Adrenal gland (tissue), 12 donors: ENCODE results near the gene GLIS1. TPM values are rescaled to one million over a fixed set of nuclear protein-coding genes. Genes with fewer than 3 reads are reported as not detected.

Source experiments
- DNase-seq, 7 donors: peaks; one replicate each; pipeline ENCODE4 v3.0.0-alpha.2; 2019 to 2020
- H3K27ac ChIP-seq, 5 donors: fragments of 200-600 bp; sonication (generic) in 4 of 5; 1 replicate in 3 of 5; 2 replicates in 2 of 5; pipeline versions ENCODE4 v1.5.1 to v1.8.0; 2016 to 2020; ENCODE audit warnings: mild to moderate bottlenecking in 1 of 5
- H3K27me3 ChIP-seq: fragments of 200-600 bp; 2 replicates; pipeline ENCODE4 v1.8.0; 2021
- H3K36me3 ChIP-seq, 2 donors: fragments of 200-600 bp; replicated peaks in 1 of 2; 1 replicate in 1 of 2; 2 replicates in 1 of 2; pipeline versions ENCODE4 v1.5.1 to v1.8.0; 2018 to 2022
- H3K4me1 ChIP-seq, 2 donors: fragments of 200-600 bp; replicated peaks in 1 of 2; 1 replicate in 1 of 2; 2 replicates in 1 of 2; pipeline versions ENCODE4 v1.5.1 to v1.8.0; 2018 to 2021
- H3K4me3 ChIP-seq, 4 donors: fragments of 200-600 bp; sonication (generic) in 3 of 4; one replicate each; pipeline ENCODE4 v1.5.1; 2016 to 2018
- H3K9me3 ChIP-seq, 3 donors: fragments of 200-600 bp; sonication (generic) in 1 of 3; replicated peaks in 1 of 3; 1 replicate in 2 of 3; 2 replicates in 1 of 3; pipeline versions ENCODE4 v1.5.1 to v1.8.0; 2016 to 2021
- CTCF ChIP-seq, 6 experiments: fragments of 450-650 bp in 4 of 6; fragments of 200-600 bp in 2 of 6; sonication (generic) in 1 of 6; IDR thresholded peaks; 1 replicate in 5 of 6; 2 replicates in 1 of 6; pipeline versions ENCODE4 v1.5.1 to v1.8.0; 2016 to 2021; ENCODE audit warnings: antibody characterized with exemption in 6 of 6, mild to moderate bottlenecking in 2 of 6, moderate library complexity in 1 of 6
- POLR2A ChIP-seq, 2 donors: fragments of 450-650 bp; IDR thresholded peaks; one replicate each; pipeline ENCODE4 v1.6.1; 2017; ENCODE audit warnings: antibody characterized with exemption in 2 of 2, mild to moderate bottlenecking in 2 of 2, moderate library complexity in 1 of 2
- WGBS, 4 donors: extraction: QIAGEN DNeasy Blood & Tissue Kit in 2 of 4; methylation state at CpG; one replicate each; pipeline versions ENCODE4 v1.1.5 to v1.1.7; 2013 to 2017; 5-methylcytosine and 5-hydroxymethylcytosine counted together
- intact Hi-C, 2 donors: fragments of 100-400 bp; cut with DNase I; formaldehyde crosslinking; loops; one replicate each; pipeline versions ENCODE4 v1.14.1 to v1.15.0; 2022 to 2023
- polyA plus RNA-seq, 3 donors: library from polyadenylated mRNA; stranded (reverse); fragments of 200-250 nt in 2 of 3; fragments of 350-450 nt in 1 of 3; fragmentation: Illumina TruSeq in 1 of 3; extraction: RNeasy Lipid Tissue Mini Kit (QIAGEN cat#74804) in 1 of 3; gene quantifications; one replicate each; pipeline ENCODE4 v1.2.3, GENCODE V29; 2013 to 2014
- total RNA-seq, 9 donors: library from RNA; depleted of rRNA in 4 of 9; stranded (reverse); fragments of >200 nt in 4 of 9; fragments of 120-200 nt in 1 of 9; fragmentation: NEBNext Ultra II Directional in 1 of 9; extraction: Animal tissue kit (Norgen Biotek cat#: 25700) in 1 of 9; gene quantifications; one replicate each; pipeline versions ENCODE4 v1.1.0 to v1.2.4, GENCODE V29; 2013 to 2023
- donor health status: healthy with polysubstance abuse.
- donor health status: Bipolar disorder and iron deficiency.
- donor health status: DM: yes; HTN: yes; CAD: no.
- donor health status: DM: no; HTN: no; CAD: no.
- donor health status: DM: no; HTN: no; CAD: no.
- donor health status: DM: yes; HTN: yes; CAD: no.

Gene GLIS1
- total and polyA plus RNA-seq, 12 donors, result 0.08 to 0.37 (median 0.14) TPM; not detected in 6

GRCh38 chr1:53731043-53731600 lies 7.8 kb downstream of the GLIS1 start:
- H3K27me3 ChIP-seq, result no peaks in the 10 kb centered on the region
- no peaks in the 10 kb centered on the region for H3K4me1 ChIP-seq
- no peak overlapping the region for H3K4me3 ChIP-seq
- no peak overlapping the region for H3K27ac ChIP-seq
- 78 to 96% (median 90%) methylated on average over 6 to 10 of the region's 10 CpGs for WGBS, 4 donors
- H3K36me3 ChIP-seq, result no peaks in the 10 kb centered on the region
- DNase-seq, result no peak
- no peak for TF ChIP-seq POLR2A (IDR thresholded peaks at IDR 0.05)
- no peak for TF ChIP-seq CTCF (IDR thresholded peaks at IDR 0.05)
- intact Hi-C loops, result no loop called here
- H3K9me3 ChIP-seq, result no peaks in the 10 kb centered on the region

- intact Hi-C loops, result no loop called here
- no peak for TF ChIP-seq CTCF (IDR thresholded peaks at IDR 0.05)
- no peak for TF ChIP-seq POLR2A (IDR thresholded peaks at IDR 0.05)
- no peaks in the 10 kb centered on the region for H3K9me3 ChIP-seq
- no peak for DNase-seq
- no peaks in the 10 kb centered on the region for H3K27me3 ChIP-seq
- no peak overlapping the region for H3K27ac ChIP-seq
- no peaks in the 10 kb centered on the region for H3K36me3 ChIP-seq
- no peaks in the 10 kb centered on the region for H3K4me1 ChIP-seq
- no peak overlapping the region for H3K4me3 ChIP-seq
- WGBS, 4 donors, result 81 to 92% (median 83%) methylated on average over 10 to 12 of the region's 12 CpGs
These were observed 8.6 kb downstream of the GLIS1 start for GRCh38 chr1:53730224-53730865.

GRCh38 chr1:53729456-53730223 lies 9.3 kb downstream of the GLIS1 start:
- H3K36me3 ChIP-seq, result no peaks in the 10 kb centered on the region
- DNase-seq, result no peak
- 84 to 87% (median 85%) methylated on average over 16 of the region's 16 CpGs for WGBS, 4 donors
- H3K9me3 ChIP-seq, result no peaks in the 10 kb centered on the region
- no peak overlapping the region for H3K4me3 ChIP-seq
- intact Hi-C loops, result no loop called here
- no peaks in the 10 kb centered on the region for H3K27me3 ChIP-seq
- no peaks in the 10 kb centered on the region for H3K4me1 ChIP-seq
- TF ChIP-seq POLR2A (IDR thresholded peaks at IDR 0.05), result no peak
- TF ChIP-seq CTCF (IDR thresholded peaks at IDR 0.05), result no peak
- no peak overlapping the region for H3K27ac ChIP-seq

- intact Hi-C loops, result no loop called here
- no peak for TF ChIP-seq CTCF (IDR thresholded peaks at IDR 0.05)
- TF ChIP-seq POLR2A (IDR thresholded peaks at IDR 0.05), result no peak
- Histone ChIP-seq H3K36me3 (no peaks in the 10 kb centered on the region), H3K27me3 (no peaks in the 10 kb centered on the region), H3K27ac (no peak overlapping the region), H3K9me3 (no peaks in the 10 kb centered on the region), H3K4me3 (no peak overlapping the region), H3K4me1 (no peaks in the 10 kb centered on the region)
- no peak for DNase-seq
- WGBS, 4 donors, result 77 to 89% (median 85%) methylated on average over 17 of the region's 17 CpGs
These were observed 10.1 kb downstream of the GLIS1 start for GRCh38 chr1:53728702-53729455.
